HepG2 (cell line): ENCODE results near the gene NOC3L. TPM values are rescaled to one million over a fixed set of nuclear protein-coding genes. Genes with fewer than 3 reads are reported as not detected.

Experiments used
- ATAC-seq: fragments of 200-7000 bp; cut with Tn5 transposase; 3 replicates; pipeline ENCODE4 v1.9.1; 2020; ENCODE audit warnings: mild to moderate bottlenecking, moderate library complexity
- BruUV-seq: library from RNA; stranded (reverse); fragments of 400-500 nt; replicated peaks from 2 replicates; lab custom pipeline; 2021; lab: Mats Ljungman, UMichigan
- CTCF ChIA-PET: fragments of 300-600 bp; formaldehyde crosslinking; extraction: SDS; loops from one replicate; lab custom pipeline; 2021; ENCODE audit warnings: low total read pairs, inconsistent platforms, low intra/inter-chr PET ratio; lab: Yijun Ruan, JAX
- POLR2A ChIA-PET: fragments of 350-600 bp; sonication (Branson Sonifier 250); formaldehyde crosslinking; loops from one replicate; lab custom pipeline; 2020; ENCODE audit warnings: antibody characterized with exemption, inconsistent platforms; lab: Yijun Ruan, JAX
- DNase-seq: peaks from one replicate; pipeline ENCODE4 v3.0.0-alpha.2; 2015; ENCODE audit warnings: low spot score
- FAIRE-seq: peaks from 3 replicates; lab custom pipeline; 2011; peaks lifted over from hg19 to GRCh38; lab: Jason Lieb, UNC
- H2AFZ ChIP-seq: one replicate; pipeline ENCODE4 v1.6.1; 2011; ENCODE audit warnings: low read length, inconsistent platforms
- H3K27ac ChIP-seq: fragments of 300-600 bp; 3 replicates; pipeline ENCODE4 v1.8.0; 2011; ENCODE audit warnings: mixed run types, mild to moderate bottlenecking, mixed read lengths, low read length, inconsistent platforms; ENCODE audit not compliant: insufficient read depth; ENCODE audit errors: extremely low read length
- H3K27me3 ChIP-seq, 2 experiments: fragments of 200-600 bp in 1 of 2; 2 replicates in 1 of 2; 3 replicates in 1 of 2; pipeline versions ENCODE4 v1.6.0 to v1.8.0; 2011; ENCODE audit warnings: low read length in 2 of 2, mild to moderate bottlenecking in 2 of 2, moderate library complexity in 2 of 2, inconsistent platforms in 1 of 2; ENCODE audit not compliant: insufficient read depth in 2 of 2, control insufficient read depth in 1 of 2
- H3K36me3 ChIP-seq, 2 experiments: fragments of 200-600 bp in 1 of 2; replicated peaks in 1 of 2; 2 replicates in 1 of 2; 3 replicates in 1 of 2; pipeline versions ENCODE4 v1.5.1 to v1.8.0; 2011; ENCODE audit warnings: low read length in 2 of 2, inconsistent platforms in 1 of 2; ENCODE audit not compliant: insufficient read depth in 2 of 2, control insufficient read depth in 1 of 2
- H3K4me1 ChIP-seq: 2 replicates; pipeline ENCODE4 v1.5.1; 2012; ENCODE audit warnings: low read length, inconsistent platforms; ENCODE audit not compliant: insufficient read depth
- H3K4me2 ChIP-seq: 2 replicates; pipeline ENCODE4 v1.6.0; 2011; ENCODE audit warnings: low read depth, low read length, inconsistent platforms
- H3K4me3 ChIP-seq, 3 experiments: fragments of 200-600 bp in 1 of 3; sonication (generic), shearing (Covaris generic) in 1 of 3; replicated peaks in 1 of 3; 2 replicates each; pipeline ENCODE4 v1.5.1; 2011 to 2016; ENCODE audit warnings: low read length in 3 of 3, inconsistent platforms in 2 of 3, low read depth in 2 of 3, mild to moderate bottlenecking in 2 of 3, control low read depth in 1 of 3, mixed read lengths in 1 of 3; ENCODE audit not compliant: insufficient read depth in 1 of 3
- H3K79me2 ChIP-seq: one replicate; pipeline ENCODE4 v1.6.1; 2011; ENCODE audit warnings: low read length, inconsistent platforms; ENCODE audit not compliant: insufficient read depth
- H3K9ac ChIP-seq: 2 replicates; pipeline ENCODE4 v1.6.0; 2011; ENCODE audit warnings: mild to moderate bottlenecking, low read depth, low read length, inconsistent platforms; ENCODE audit not compliant: insufficient read depth
- H3K9me3 ChIP-seq: 2 replicates; pipeline ENCODE4 v1.5.1; 2012; ENCODE audit warnings: mild to moderate bottlenecking, low read length
- H4K20me1 ChIP-seq: 2 replicates; pipeline ENCODE4 v1.6.0; 2011; ENCODE audit warnings: inconsistent platforms, mild to moderate bottlenecking, low read length, moderate library complexity; ENCODE audit not compliant: insufficient read depth
- CREM ChIP-seq, 2 experiments: sonication (generic) in 1 of 2; formaldehyde crosslinking in 1 of 2; IDR thresholded peaks; 2 replicates each; pipeline versions ENCODE4 v1.4.0 to v1.6.1; 2016 to 2020; ENCODE audit warnings: antibody characterized with exemption in 1 of 2, mild to moderate bottlenecking in 1 of 2, missing genetic modification reagents in 1 of 2
- HES4 ChIP-seq: sonication (generic); formaldehyde crosslinking; IDR thresholded peaks from 2 replicates; pipeline ENCODE4 v1.9.0; 2021; ENCODE audit warnings: mild to moderate bottlenecking, missing genetic modification reagents, borderline replicate concordance
- HNRNPLL ChIP-seq: fragments of 200-400 bp; formaldehyde crosslinking; IDR thresholded peaks from 2 replicates; pipeline ENCODE4 v1.6.1; 2017; ENCODE audit warnings: mild to moderate bottlenecking, low read depth, low read length; ENCODE audit not compliant: poor library complexity, severe bottlenecking
- KLF6 ChIP-seq: IDR thresholded peaks from 2 replicates; pipeline ENCODE4 v1.8.0; 2016; ENCODE audit warnings: missing biosample characterization, missing genetic modification reagents
- KLF9 ChIP-seq: IDR thresholded peaks from 2 replicates; pipeline ENCODE4 v1.6.1; 2016; ENCODE audit warnings: low read depth
- PATZ1 ChIP-seq: sonication (generic); formaldehyde crosslinking; IDR thresholded peaks from 2 replicates; pipeline ENCODE4 v1.4.0; 2020; ENCODE audit warnings: missing genetic modification reagents
- SOX5 ChIP-seq: IDR thresholded peaks from 2 replicates; pipeline ENCODE4 v1.6.1; 2016; ENCODE audit warnings: borderline replicate concordance
- SSRP1 ChIP-seq: IDR thresholded peaks from 2 replicates; pipeline ENCODE4 v1.6.1; 2016; ENCODE audit warnings: control low read depth
- SYNCRIP ChIP-seq: fragments of 200-400 bp; formaldehyde crosslinking; IDR thresholded peaks from 2 replicates; pipeline ENCODE4 v1.6.1; 2018; ENCODE audit warnings: mild to moderate bottlenecking, low read depth, low read length; ENCODE audit not compliant: insufficient read depth
- THRA ChIP-seq: sonication (generic); formaldehyde crosslinking; IDR thresholded peaks from 2 replicates; pipeline ENCODE4 v1.4.0; 2020; ENCODE audit warnings: missing genetic modification reagents, borderline replicate concordance
- ZNF121 ChIP-seq: sonication (generic); formaldehyde crosslinking; IDR thresholded peaks from 2 replicates; pipeline ENCODE4 v1.5.0; 2020; ENCODE audit warnings: mild to moderate bottlenecking, missing genetic modification reagents
- ZNF598 ChIP-seq: sonication (generic); formaldehyde crosslinking; IDR thresholded peaks from 2 replicates; pipeline ENCODE4 v1.5.1; 2020; ENCODE audit warnings: mild to moderate bottlenecking, missing genetic modification reagents, borderline replicate concordance
- ZNF724P ChIP-seq: sonication (generic); formaldehyde crosslinking; IDR thresholded peaks from 2 replicates; pipeline ENCODE4 v1.8.0; 2022; ENCODE audit warnings: missing genetic modification reagents, borderline replicate concordance
- ZSCAN20 ChIP-seq: sonication (generic); formaldehyde crosslinking; IDR thresholded peaks from 2 replicates; pipeline ENCODE4 v1.4.0; 2020; ENCODE audit warnings: missing genetic modification reagents, mild to moderate bottlenecking, borderline replicate concordance
- WGBS: methylation state at CpG from one replicate; pipeline ENCODE4 v1.1.6; 2017; ENCODE audit warnings: low lambda C conversion rate; 5-methylcytosine and 5-hydroxymethylcytosine counted together
- in situ Hi-C: cut with HindIII; loops from 2 replicates; pipeline ENCODE4 v1.10.0; 2017; ENCODE audit warnings: low pct_unique_long_range_greater_than_20kb; ENCODE audit not compliant: extremely low pct_ligation_motif_present
- intact Hi-C: fragments of 100-400 bp; cut with micrococcal nuclease; formaldehyde crosslinking; loops from one replicate; pipeline ENCODE4 v1.10.0; 2022; ENCODE audit not compliant: unreplicated experiment
- polyA plus RNA-seq, 8 experiments: library from polyadenylated mRNA; depleted of rRNA in 3 of 8; stranded (reverse) in 7 of 8; unstranded in 1 of 8; fragments of >200 nt; fragmentation: Illumina TruSeq in 4 of 8; extraction: Trizol in 4 of 8; gene quantifications; 2 replicates each; pipeline versions ENCODE4 v1.2.1 to v1.2.3, GENCODE V29; 2011 to 2016; ENCODE audit warnings: low read depth in 4 of 8, missing spikeins in 1 of 8, mixed read lengths in 1 of 8; ENCODE audit not compliant: insufficient read depth in 1 of 8
- total RNA-seq, 5 experiments: library from RNA; depleted of rRNA; stranded (reverse); fragments of >200 nt; fragmentation: Illumina TruSeq; extraction: Trizol; gene quantifications; 2 replicates each; pipeline ENCODE4 v1.2.3, GENCODE V29; 2016; ENCODE audit warnings: low read depth in 1 of 5
- TF ChIP-seq, protein P1 (sequence below): sonication (generic); formaldehyde crosslinking; IDR thresholded peaks from 2 replicates; pipeline ENCODE4 v1.9.0; 2021; ENCODE audit warnings: missing genetic modification reagents, mild to moderate bottlenecking, borderline replicate concordance

Gene NOC3L
- total and polyA plus RNA-seq, 2 of the 13 experiments (the other 11 are each of a cell fraction or from before 2014, with no cell fraction given) = 7.8 to 36.6 TPM

GRCh38 chr10:94327649-94328048, 35.1 kb downstream of the NOC3L start (continued):
- TF ChIP-seq ZNF121 (CRISPR knock-in tag) (no peak), KLF6 (no peak), KLF9 (CRISPR knock-in tag) (no peak), CREM (IDR thresholded peaks at IDR 0.05) (no peak), CREM (CRISPR knock-in tag; IDR thresholded peaks at IDR 0.05) (no peak), SOX5 (CRISPR knock-in tag) (no peak)
- TF ChIP-seq, protein P1, sequence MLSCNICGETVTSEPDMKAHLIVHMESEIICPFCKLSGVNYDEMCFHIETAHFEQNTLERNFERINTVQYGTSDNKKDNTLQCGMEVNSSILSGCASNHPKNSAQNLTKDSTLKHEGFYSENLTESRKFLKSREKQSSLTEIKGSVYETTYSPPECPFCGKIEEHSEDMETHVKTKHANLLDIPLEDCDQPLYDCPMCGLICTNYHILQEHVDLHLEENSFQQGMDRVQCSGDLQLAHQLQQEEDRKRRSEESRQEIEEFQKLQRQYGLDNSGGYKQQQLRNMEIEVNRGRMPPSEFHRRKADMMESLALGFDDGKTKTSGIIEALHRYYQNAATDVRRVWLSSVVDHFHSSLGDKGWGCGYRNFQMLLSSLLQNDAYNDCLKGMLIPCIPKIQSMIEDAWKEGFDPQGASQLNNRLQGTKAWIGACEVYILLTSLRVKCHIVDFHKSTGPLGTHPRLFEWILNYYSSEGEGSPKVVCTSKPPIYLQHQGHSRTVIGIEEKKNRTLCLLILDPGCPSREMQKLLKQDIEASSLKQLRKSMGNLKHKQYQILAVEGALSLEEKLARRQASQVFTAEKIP = no peak

DNA sequence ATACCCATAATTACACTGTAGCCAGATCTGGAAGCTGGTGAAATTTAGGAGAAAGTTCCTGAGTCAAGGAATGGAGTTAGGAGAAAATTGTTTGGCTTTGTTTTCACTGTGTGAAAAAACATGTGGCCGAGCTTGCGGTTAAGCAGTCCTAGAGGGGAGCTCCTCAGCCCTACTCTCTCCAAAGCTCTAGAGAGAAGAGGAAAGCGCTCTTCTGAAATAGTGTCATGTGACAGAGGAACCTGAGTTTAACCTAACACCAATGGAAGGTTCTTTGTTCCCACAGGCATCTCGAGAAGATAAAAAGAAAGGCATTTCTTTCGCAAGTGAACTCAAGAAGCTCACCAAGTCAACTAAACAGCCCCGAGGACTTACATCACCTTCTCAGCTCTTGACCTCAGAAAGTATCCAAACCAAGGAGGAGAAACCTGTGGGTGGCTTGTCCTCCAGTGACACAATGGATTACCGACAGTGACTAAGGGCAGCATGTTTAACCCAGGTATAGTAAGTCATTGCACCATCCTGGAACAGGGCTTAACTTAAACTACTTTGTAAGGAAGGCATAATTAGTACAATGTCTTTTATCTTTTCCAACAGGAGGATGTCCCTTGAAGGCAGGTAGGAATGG, 38.0 kb downstream of the NOC3L start:
- intact Hi-C loops (loop anchor here (5.0 kb wide), 1 partner anchor 502 kb away; no protein-coding TSS in a partner anchor), in situ Hi-C loops (no loop called here)
- no peak overlapping the region for H3K4me2 ChIP-seq
- H4K20me1 ChIP-seq = no peaks in the 10 kb centered on the region
- WGBS = 100% methylated on average over 7 of the region's 7 CpGs
- H2AFZ ChIP-seq = no peak overlapping the region
- no peaks in the 10 kb centered on the region for H3K27me3 ChIP-seq
- ChIA-PET CTCF (no interaction called here), POLR2A (no interaction called here)
- peaks cover 5 to 11% of the 10 kb centered on the region in 2 experiments; a peak in 3 of 5 replicates for H3K36me3 ChIP-seq
- no peaks in the 10 kb centered on the region for H3K79me2 ChIP-seq
- H3K4me3 ChIP-seq = no peak overlapping the region
- no peak overlapping the region for H3K9ac ChIP-seq
- ATAC-seq = no peak
- H3K4me1 ChIP-seq = no peaks in the 10 kb centered on the region
- no peak for FAIRE-seq
- no TSS peak for BruUV-seq
- no peaks in the 10 kb centered on the region for H3K9me3 ChIP-seq
- H3K27ac ChIP-seq = no peak overlapping the region
- no peak for DNase-seq
- TF ChIP-seq PATZ1 (CRISPR knock-in tag) (no peak), ZNF724P (no peak), SYNCRIP (no peak), HES4 (no peak), HNRNPLL (no peak), THRA (CRISPR knock-in tag) (no peak), ZSCAN20 (CRISPR knock-in tag) (no peak), SSRP1 (CRISPR knock-in tag) (no peak), ZNF598 (CRISPR knock-in tag) (no peak)
